D721Med (cell line): ENCODE results near the gene FHIP2A.

Experiments used
- DNase-seq: peaks from one replicate; pipeline ENCODE4 v3.0.0; 2011; ENCODE audit warnings: low spot score; ENCODE audit not compliant: insufficient read length
- FAIRE-seq: peaks from 2 replicates; lab custom pipeline; 2011; peaks lifted over from hg19 to GRCh38; lab: Jason Lieb, UNC
- CTCF ChIP-seq: IDR thresholded peaks from 2 replicates; pipeline ENCODE4 v1.5.1; 2012; ENCODE audit warnings: mild to moderate bottlenecking, control low read depth; ENCODE audit not compliant: insufficient read depth; ENCODE audit errors: missing control alignments

FHIP2A gene

GRCh38 chr10:114800361-114800760 lies 21.2 kb upstream of the FHIP2A start:
- FAIRE-seq (no peak), DNase-seq (no peak)
- no peak for TF ChIP-seq CTCF

DNA sequence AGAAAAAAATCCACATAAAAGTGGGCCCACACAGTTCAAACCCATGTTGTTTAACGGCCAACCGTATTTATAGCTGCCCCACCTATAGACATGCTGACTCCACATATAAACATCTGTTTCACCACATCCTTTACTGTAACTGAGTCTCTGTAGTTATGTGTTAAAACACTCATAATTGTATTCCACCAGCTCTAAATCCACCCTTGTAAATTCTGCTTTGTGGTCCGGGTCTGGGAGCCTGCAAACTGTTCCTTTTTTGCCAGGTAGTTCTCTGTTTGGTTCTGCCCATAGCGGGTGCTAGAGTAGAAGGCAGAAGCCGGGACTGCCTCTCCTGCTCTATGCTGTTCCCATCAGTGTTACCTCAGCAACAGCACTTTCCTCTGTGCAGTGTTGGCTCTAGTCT lies 20.2 kb upstream of the FHIP2A start:
- no peak for FAIRE-seq
- no peak for DNase-seq
- TF ChIP-seq CTCF, result no peak

- FAIRE-seq (no peak), DNase-seq (no peak)
- no peak for TF ChIP-seq CTCF
Measured at GRCh38 chr10:114802177-114802576, 19.4 kb upstream of the FHIP2A start.

DNA sequence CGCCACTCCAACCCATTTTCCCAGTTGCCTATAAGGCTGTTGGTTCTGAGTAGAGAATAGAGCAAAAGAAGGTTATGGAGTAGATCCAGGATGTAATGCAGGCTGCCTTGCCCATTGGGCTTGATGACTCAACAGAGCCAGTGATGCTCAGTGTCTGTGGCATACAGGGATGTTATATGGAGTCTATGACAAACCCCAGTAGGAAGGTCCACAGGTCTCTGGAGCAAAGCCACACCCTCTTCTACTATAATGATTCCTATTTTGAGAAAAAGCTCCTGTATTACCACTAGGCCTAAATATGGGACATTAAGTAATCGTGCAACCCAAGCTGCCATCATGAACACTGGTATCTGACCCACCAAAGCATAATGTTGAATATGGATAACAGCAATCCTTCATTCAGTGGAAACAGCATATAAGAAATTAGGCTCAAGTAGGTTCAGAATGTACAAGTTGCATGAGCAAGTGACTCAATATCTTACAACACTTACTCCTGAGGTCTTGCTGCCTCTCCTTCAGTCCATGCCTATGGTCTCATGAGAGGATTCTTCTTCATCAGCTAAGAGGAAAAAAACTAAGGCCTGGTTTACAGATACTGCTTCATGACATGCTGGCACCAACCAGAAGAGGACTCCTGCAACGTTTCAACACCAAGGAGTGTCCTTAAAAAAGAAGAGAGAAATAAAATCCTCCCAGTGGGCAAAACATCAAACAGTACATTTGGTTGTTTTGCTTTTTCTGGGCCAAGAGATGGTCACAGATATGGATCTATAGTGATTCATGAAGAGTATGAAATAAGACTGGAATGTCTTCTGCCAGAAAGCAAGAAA lies 14.8 kb upstream of the FHIP2A start:
- no peak for FAIRE-seq
- no peak for TF ChIP-seq CTCF
- DNase-seq, result no peak

DNA sequence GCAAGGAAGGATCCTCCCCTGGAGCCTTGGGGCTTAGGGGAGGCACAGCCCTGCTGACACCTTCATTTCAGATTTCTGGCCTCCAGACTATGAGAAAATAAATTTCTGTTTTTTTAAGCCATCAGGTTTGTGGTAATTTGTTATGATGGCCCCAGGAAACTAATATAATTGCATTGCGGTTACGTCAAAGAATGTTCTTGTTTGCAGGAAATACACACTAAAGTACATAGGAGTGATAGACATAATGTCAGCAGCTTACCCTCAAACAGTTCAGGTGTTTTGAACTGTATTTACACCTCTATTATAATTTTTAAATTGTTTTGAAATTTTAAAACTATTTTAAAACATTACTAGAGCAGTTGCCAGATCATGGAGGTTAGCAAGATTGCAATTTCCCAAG lies 12.6 kb upstream of the FHIP2A start:
- DNase-seq, result no peak
- no peak for TF ChIP-seq CTCF
- no peak for FAIRE-seq

GRCh38 chr10:114810926-114811325 lies 10.7 kb upstream of the FHIP2A start:
- no peak for FAIRE-seq
- TF ChIP-seq CTCF, result no peak
- DNase-seq, result no peak

DNA sequence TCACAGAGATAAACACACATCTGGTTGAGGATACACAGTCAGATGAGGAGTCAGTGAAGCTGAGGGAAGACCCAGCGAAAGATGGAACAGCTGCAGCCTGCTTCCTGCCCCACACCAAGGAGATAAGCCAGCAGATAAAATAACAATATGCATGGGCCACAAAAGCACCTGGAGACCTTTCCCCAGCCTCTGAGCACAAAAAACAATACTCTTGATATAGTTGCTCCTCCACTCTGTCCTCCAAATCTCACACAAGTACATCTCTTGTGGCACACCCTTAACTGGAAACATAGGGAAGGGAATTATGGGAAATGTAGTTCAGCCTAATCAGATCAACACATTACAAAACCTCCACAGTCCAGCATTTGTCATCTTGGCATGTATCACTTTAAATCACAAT lies 9.7 kb upstream of the FHIP2A start:
- no peak for DNase-seq
- no peak for FAIRE-seq
- TF ChIP-seq CTCF, result no peak
